ENCODE results near the gene C10orf90.

GRCh38 chr10:126685756-126686155, 15.3 kb upstream of the C10orf90 start:
- TF ChIP-seq, protein P1, sequence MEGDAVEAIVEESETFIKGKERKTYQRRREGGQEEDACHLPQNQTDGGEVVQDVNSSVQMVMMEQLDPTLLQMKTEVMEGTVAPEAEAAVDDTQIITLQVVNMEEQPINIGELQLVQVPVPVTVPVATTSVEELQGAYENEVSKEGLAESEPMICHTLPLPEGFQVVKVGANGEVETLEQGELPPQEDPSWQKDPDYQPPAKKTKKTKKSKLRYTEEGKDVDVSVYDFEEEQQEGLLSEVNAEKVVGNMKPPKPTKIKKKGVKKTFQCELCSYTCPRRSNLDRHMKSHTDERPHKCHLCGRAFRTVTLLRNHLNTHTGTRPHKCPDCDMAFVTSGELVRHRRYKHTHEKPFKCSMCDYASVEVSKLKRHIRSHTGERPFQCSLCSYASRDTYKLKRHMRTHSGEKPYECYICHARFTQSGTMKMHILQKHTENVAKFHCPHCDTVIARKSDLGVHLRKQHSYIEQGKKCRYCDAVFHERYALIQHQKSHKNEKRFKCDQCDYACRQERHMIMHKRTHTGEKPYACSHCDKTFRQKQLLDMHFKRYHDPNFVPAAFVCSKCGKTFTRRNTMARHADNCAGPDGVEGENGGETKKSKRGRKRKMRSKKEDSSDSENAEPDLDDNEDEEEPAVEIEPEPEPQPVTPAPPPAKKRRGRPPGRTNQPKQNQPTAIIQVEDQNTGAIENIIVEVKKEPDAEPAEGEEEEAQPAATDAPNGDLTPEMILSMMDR (IDR thresholded peaks at IDR 0.05): no peak
- no peak for TF ChIP-seq ZFX (IDR thresholded peaks at IDR 0.05; ENCODE audit: borderline replicate concordance)

Measured in 22Rv1 (cell line).